ENCODE measurements around the gene MESP2. TPM values are rescaled to one million over a fixed set of nuclear protein-coding genes. Genes with fewer than 3 reads are reported as not detected.

Gene MESP2
- total RNA-seq, 2 experiments from 2014 or later, result not detected

DNA sequence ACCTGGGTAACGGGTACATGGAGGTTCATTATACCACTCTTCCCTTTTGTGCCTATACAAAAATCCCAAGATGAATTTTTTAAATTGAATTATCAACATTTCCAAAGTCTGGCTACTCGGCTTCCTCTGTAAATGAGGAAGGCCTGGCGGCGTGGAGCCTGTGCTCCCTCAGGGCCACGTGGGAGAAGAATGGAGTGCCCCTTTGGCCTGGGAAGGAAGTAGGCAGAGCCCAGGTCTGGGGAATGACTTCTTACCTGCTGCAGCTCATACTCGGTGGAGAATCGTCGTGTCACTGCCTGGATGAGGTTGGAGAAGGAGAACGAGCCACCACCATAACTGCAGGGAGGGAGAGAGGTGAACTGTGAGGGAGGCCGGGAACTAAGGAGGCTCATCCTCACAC is 14.1 kb downstream of the MESP2 start:
- no peaks in the 10 kb centered on the region for H3K36me3 ChIP-seq (ENCODE audit: insufficient read depth, low read length)
- no peaks in the 10 kb centered on the region for H3K79me2 ChIP-seq (ENCODE audit: insufficient read depth, low read depth, low read length)
- POLR2A ChIA-PET, result no interaction called here
- H3K4me3 ChIP-seq (ENCODE audit: low read depth, low read length, poor library complexity, severe bottlenecking), result no peak overlapping the region
- no peak overlapping the region for H3K4me2 ChIP-seq (ENCODE audit: low read length)
- H3K9me2 ChIP-seq (ENCODE audit: insufficient read depth, low read length), result no peaks in the 10 kb centered on the region
- intact Hi-C loops (cut with micrococcal nuclease; ENCODE audit: unreplicated experiment), result no loop called here
- H3K9me3 ChIP-seq (ENCODE audit: low read length), result 0 out of 2 replicates have a peak, but pooled peaks cover 12% of the 10 kb centered on the region
- CTCF ChIA-PET (ENCODE audit: unreplicated experiment), result no interaction called here
- H3K4me1 ChIP-seq (ENCODE audit: insufficient read depth, low read length, poor library complexity, severe bottlenecking), result no peaks in the 10 kb centered on the region
- no peak overlapping the region for H2AFZ ChIP-seq (ENCODE audit: low read length)
- no peak overlapping the region for H3K27ac ChIP-seq (ENCODE audit: low read depth, low read length, poor library complexity, severe bottlenecking)
- TF ChIP-seq, protein P1, sequence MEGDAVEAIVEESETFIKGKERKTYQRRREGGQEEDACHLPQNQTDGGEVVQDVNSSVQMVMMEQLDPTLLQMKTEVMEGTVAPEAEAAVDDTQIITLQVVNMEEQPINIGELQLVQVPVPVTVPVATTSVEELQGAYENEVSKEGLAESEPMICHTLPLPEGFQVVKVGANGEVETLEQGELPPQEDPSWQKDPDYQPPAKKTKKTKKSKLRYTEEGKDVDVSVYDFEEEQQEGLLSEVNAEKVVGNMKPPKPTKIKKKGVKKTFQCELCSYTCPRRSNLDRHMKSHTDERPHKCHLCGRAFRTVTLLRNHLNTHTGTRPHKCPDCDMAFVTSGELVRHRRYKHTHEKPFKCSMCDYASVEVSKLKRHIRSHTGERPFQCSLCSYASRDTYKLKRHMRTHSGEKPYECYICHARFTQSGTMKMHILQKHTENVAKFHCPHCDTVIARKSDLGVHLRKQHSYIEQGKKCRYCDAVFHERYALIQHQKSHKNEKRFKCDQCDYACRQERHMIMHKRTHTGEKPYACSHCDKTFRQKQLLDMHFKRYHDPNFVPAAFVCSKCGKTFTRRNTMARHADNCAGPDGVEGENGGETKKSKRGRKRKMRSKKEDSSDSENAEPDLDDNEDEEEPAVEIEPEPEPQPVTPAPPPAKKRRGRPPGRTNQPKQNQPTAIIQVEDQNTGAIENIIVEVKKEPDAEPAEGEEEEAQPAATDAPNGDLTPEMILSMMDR (conservative IDR thresholded peaks at IDR 0.05; ENCODE audit: low read length), result no peak
- no peak for DNase-seq (ENCODE audit: low spot score)
- no TSS peak for BruUV-seq (replicated peaks)
- no peaks in the 10 kb centered on the region for H4K20me1 ChIP-seq (ENCODE audit: insufficient read depth, low read length)

DNA sequence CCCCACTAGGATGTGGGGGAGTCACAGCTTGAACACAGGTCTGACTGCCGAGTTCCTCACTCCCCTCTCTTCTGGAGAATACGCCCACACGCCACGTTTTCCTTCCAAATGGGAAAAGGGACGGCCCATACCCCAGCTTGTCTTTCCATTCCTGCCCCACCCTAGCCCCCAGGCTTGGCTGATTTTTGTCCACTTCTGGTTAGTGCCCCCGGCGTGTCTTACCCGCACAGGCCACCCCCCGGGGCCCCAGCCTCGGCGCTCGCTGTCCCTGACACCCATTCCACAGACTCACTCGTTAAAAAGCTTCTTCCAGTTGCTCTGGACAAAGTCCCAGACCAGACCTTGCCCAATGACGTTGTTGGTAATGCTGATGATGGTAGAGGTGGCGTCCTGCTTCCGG is 14.5 kb downstream of the MESP2 start:
- TF ChIP-seq EZH2phosphoT487 (IDR thresholded peaks at IDR 0.05; ENCODE audit: borderline replicate concordance, low read depth, low read length), result no peak
- TF ChIP-seq, protein P1 (conservative IDR thresholded peaks at IDR 0.05; ENCODE audit: low read length), result no peak
- ChIA-PET CTCF (ENCODE audit: unreplicated experiment) (no interaction called here), POLR2A (no interaction called here)
- Histone ChIP-seq H3K4me1 (ENCODE audit: insufficient read depth, low read length, poor library complexity, severe bottlenecking) (no peaks in the 10 kb centered on the region), H3K9me3 (ENCODE audit: low read length) (0 out of 2 replicates have a peak, but pooled peaks cover 12% of the 10 kb centered on the region), H3K4me3 (ENCODE audit: low read depth, low read length, poor library complexity, severe bottlenecking) (no peak overlapping the region), H4K20me1 (ENCODE audit: insufficient read depth, low read length) (no peaks in the 10 kb centered on the region), H3K36me3 (ENCODE audit: insufficient read depth, low read length) (no peaks in the 10 kb centered on the region), H2AFZ (ENCODE audit: low read length) (no peak overlapping the region), H3K27ac (ENCODE audit: low read depth, low read length, poor library complexity, severe bottlenecking) (no peak overlapping the region), H3K79me2 (ENCODE audit: insufficient read depth, low read depth, low read length) (no peaks in the 10 kb centered on the region), H3K4me2 (ENCODE audit: low read length) (no peak overlapping the region), H3K9me2 (ENCODE audit: insufficient read depth, low read length) (no peaks in the 10 kb centered on the region)
- intact Hi-C loops (cut with micrococcal nuclease; ENCODE audit: unreplicated experiment), result no loop called here
- no TSS peak for BruUV-seq (replicated peaks)
- DNase-seq (ENCODE audit: low spot score), result no peak

DNA sequence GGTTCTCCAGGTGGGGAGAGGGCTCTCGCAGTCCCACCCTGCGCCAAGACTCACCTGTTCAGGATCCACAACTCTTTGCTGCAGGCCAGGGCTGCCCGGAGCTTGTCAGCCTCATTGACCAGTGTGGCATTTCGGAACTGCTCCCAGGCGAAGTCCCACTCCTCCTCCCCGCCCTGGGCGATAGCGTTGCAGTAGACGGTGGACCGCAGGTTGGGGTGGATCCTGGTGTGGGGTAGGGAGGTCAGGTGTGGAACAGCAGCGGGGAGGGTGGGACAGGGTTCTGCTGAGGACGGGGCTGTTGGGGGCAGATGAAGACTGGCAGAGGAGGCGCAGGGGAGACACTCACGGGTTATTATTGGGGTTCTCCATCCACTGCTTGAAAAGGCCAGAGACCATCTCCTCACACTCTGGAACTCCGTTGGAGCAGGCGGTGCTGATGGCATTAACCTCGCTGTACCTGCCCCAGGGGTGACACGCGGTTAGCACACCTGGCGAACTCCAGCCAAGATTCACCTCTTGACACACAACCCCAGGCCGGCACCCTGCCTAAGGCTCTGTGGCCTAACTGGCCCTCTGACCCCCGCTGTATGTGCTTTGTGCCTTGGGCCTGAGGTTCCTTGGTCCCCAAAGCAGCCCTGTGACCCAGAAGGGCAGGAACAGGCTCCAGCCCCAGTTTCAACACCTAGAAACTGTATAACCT is 16.1 kb downstream of the MESP2 start:
- TF ChIP-seq EZH2phosphoT487 (IDR thresholded peaks at IDR 0.05; ENCODE audit: borderline replicate concordance, low read depth, low read length), result no peak
- TF ChIP-seq, protein P1 (conservative IDR thresholded peaks at IDR 0.05; ENCODE audit: low read length), result no peak
- CTCF ChIA-PET (ENCODE audit: unreplicated experiment), result no interaction called here
- H3K4me1 ChIP-seq (ENCODE audit: insufficient read depth, low read length, poor library complexity, severe bottlenecking), result no peaks in the 10 kb centered on the region
- no peak for DNase-seq (ENCODE audit: low spot score)
- H3K79me2 ChIP-seq (ENCODE audit: insufficient read depth, low read depth, low read length), result no peaks in the 10 kb centered on the region
- H3K36me3 ChIP-seq (ENCODE audit: insufficient read depth, low read length), result no peaks in the 10 kb centered on the region
- no TSS peak for BruUV-seq (replicated peaks)
- H2AFZ ChIP-seq (ENCODE audit: low read length), result no peak overlapping the region
- H4K20me1 ChIP-seq (ENCODE audit: insufficient read depth, low read length), result no peaks in the 10 kb centered on the region
- POLR2A ChIA-PET, result no interaction called here
- 0 out of 2 replicates have a peak, but pooled peaks cover 11% of the 10 kb centered on the region for H3K9me3 ChIP-seq (ENCODE audit: low read length)
- H3K4me2 ChIP-seq (ENCODE audit: low read length), result no peak overlapping the region
- no peak overlapping the region for H3K4me3 ChIP-seq (ENCODE audit: low read depth, low read length, poor library complexity, severe bottlenecking)
- H3K27ac ChIP-seq (ENCODE audit: low read depth, low read length, poor library complexity, severe bottlenecking), result no peak overlapping the region
- no peaks in the 10 kb centered on the region for H3K9me2 ChIP-seq (ENCODE audit: insufficient read depth, low read length)
- intact Hi-C loops (cut with micrococcal nuclease; ENCODE audit: unreplicated experiment), result no loop called here

Measured in OCI-LY7 (cell line).